ENCODE data around the gene STXBP3.
"Not testable (repeated sequence)": the region's sequence is repeated elsewhere in the genome, so short reads cannot be mapped to it uniquely, and the experiment has no call there.

STXBP3 gene

GRCh38 chr1:108732398-108732797, 14.1 kb upstream of the STXBP3 start:
- no peak for DNase-seq (ENCODE audit: low read depth in 2 of 2)

GRCh38 chr1:108734171-108734865, 12.2 kb upstream of the STXBP3 start:
- no peak for DNase-seq (ENCODE audit: low read depth in 2 of 2)

- no peak for DNase-seq (ENCODE audit: low read depth in 2 of 2)
These were observed 4.2 kb upstream of the STXBP3 start for GRCh38 chr1:108742253-108742652.

- no peak for DNase-seq (ENCODE audit: low read depth in 2 of 2)
These were observed 493 bp upstream of the STXBP3 start for GRCh38 chr1:108745980-108746381.

- peak; percentile 11 to 16 for DNase-seq (ENCODE audit: low read depth in 2 of 2)
These were observed 837 bp downstream of the STXBP3 start for GRCh38 chr1:108747171-108747850.

- no peak for DNase-seq (ENCODE audit: low read depth in 2 of 2)
These were observed 1.4 kb downstream of the STXBP3 start for GRCh38 chr1:108747898-108748297.

GRCh38 chr1:108749081-108749480, 2.6 kb downstream of the STXBP3 start:
- no peak for DNase-seq (ENCODE audit: low read depth in 2 of 2)

GRCh38 chr1:108750476-108751181, 4.2 kb downstream of the STXBP3 start:
- DNase-seq (ENCODE audit: low read depth in 2 of 2): no peak

- no peak for DNase-seq (ENCODE audit: low read depth in 2 of 2)
These were observed 6.9 kb downstream of the STXBP3 start for GRCh38 chr1:108753363-108753762.

GRCh38 chr1:108758796-108759195, 12.3 kb downstream of the STXBP3 start:
- no peak for DNase-seq (ENCODE audit: low read depth in 2 of 2)

GRCh38 chr1:108767115-108767514, 20.6 kb downstream of the STXBP3 start:
- DNase-seq (ENCODE audit: low read depth in 2 of 2): no peak

- no peak for DNase-seq (ENCODE audit: low read depth in 2 of 2)
These were observed 21.2 kb downstream of the STXBP3 start for GRCh38 chr1:108767708-108768107.

GRCh38 chr1:108777839-108778238, 31.4 kb downstream of the STXBP3 start:
- no peak for DNase-seq (ENCODE audit: low read depth in 2 of 2)

GRCh38 chr1:108779455-108779854, 33.0 kb downstream of the STXBP3 start:
- no peak for DNase-seq (ENCODE audit: low read depth in 2 of 2)

- no peak for DNase-seq (ENCODE audit: low read depth in 2 of 2)
These were observed 34.6 kb downstream of the STXBP3 start for GRCh38 chr1:108780937-108781574.

- DNase-seq (ENCODE audit: low read depth in 2 of 2): not testable (repeated sequence)
These were observed 35.1 kb downstream of the STXBP3 start for GRCh38 chr1:108781575-108781944.

- DNase-seq (ENCODE audit: low read depth in 2 of 2): no peak
These were observed 38.8 kb downstream of the STXBP3 start for GRCh38 chr1:108785264-108785663.

- DNase-seq (ENCODE audit: low read depth in 2 of 2): no peak
These were observed 39.4 kb downstream of the STXBP3 start for GRCh38 chr1:108785880-108786279.

GRCh38 chr1:108791790-108792189, 45.3 kb downstream of the STXBP3 start:
- DNase-seq (ENCODE audit: low read depth in 2 of 2): no peak

- DNase-seq (ENCODE audit: low read depth in 2 of 2): no peak
These were observed 45.9 kb downstream of the STXBP3 start for GRCh38 chr1:108792420-108792819.

- no peak for DNase-seq (ENCODE audit: low read depth in 2 of 2)
These were observed 52.5 kb downstream of the STXBP3 start for GRCh38 chr1:108799001-108799400.

GRCh38 chr1:108801101-108801500, 54.6 kb downstream of the STXBP3 start:
- DNase-seq (ENCODE audit: low read depth in 2 of 2): no peak
